NK-92 (cell line): ENCODE data around the gene ZER1.

Experiments used
- DNase-seq: peaks from one replicate; lab custom pipeline; 2025; ENCODE audit not compliant: unreplicated experiment; lab: John Stamatoyannopoulos, UW

ZER1 gene

GRCh38 chr9:128743421-128743820 lies 28.3 kb downstream of the ZER1 start:
- DNase-seq = no peak

DNA sequence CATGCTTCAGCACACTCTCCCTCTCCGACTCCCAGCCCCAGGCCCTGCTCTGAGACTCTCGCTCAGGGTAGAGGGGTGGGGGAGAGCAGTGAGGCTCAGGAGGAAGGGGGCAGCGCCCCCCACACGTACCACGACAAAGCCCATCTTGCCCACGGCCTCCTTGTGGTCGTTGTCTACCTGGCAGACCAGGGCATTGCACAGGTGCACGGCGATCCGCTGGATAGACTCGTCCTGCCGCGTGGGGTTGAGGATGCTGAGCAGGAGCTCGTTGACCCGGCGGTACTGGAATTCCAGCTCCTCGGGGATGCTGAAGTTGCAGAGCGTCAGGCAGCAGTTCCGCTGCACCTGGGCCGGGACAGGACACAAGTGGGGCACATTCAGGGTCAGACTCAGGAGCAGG lies 29.3 kb downstream of the ZER1 start:
- no peak for DNase-seq

DNA sequence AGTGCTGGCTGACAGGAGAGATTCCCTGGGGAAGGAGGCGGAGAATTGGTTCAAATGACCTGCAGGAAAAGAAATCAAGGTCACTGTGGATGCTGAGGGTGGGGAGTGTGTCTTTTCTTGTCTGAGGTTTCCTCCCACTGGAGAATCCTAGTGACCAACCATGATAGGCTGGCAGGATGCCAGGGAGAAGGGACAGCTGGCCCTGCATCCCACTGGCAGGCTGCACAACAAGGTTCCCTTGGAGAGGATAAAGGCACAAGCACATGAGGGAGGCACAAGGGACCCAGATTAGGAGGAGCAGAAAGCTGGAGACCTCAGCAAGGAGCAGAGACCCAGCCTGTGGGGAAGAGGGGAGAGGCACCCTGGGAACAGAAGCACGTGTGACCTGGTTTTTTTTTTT lies 36.4 kb downstream of the ZER1 start:
- DNase-seq = no peak

GRCh38 chr9:128733256-128733655 lies 38.5 kb downstream of the ZER1 start:
- DNase-seq = no peak

- DNase-seq = no peak
Observed at GRCh38 chr9:128732576-128732975, 39.2 kb downstream of the ZER1 start.

GRCh38 chr9:128731691-128732090 lies 40.0 kb downstream of the ZER1 start:
- no peak for DNase-seq

- no peak for DNase-seq
Observed at GRCh38 chr9:128731093-128731492, 40.6 kb downstream of the ZER1 start.

- no peak for DNase-seq
Observed at GRCh38 chr9:128729766-128730517, 41.8 kb downstream of the ZER1 start.

DNA sequence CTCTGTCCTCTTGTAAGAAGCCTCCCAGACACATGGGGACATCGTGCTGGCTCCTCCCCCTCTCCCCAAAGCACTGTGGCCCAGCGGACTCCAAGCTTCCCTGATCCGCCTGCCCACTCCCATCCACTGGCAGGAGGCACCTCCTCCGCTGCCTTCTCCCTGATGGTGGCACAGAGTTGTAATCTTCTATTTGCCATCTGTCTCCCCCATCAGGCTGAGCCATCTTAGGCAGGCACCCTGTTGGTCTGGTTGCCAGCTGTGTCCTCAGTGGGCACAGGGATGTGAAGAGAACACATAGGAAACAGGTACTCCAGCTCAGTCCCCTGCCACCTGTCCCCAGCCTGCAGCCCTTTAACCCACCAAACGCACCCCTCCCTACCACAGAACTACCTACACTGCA lies 42.4 kb downstream of the ZER1 start:
- no peak for DNase-seq

DNA sequence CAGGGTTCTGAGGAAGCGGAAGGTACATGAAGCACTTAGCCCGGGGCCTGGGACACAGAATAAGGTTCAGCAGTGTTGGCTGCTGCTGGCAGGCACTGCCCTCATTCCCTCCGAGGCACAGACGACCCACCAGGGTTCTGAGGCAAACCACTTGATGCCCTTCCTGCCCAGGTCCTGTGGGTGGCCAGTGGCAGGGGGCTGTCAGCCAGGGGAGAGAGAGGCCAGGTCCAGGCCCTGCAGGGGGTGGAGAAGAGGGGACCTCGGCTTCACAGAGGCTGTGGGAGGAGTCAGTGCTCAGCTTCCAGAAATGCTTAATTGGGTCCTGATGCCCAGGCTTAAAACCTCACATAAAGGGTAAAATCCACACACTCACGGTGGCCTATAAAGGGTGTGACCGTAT lies 43.4 kb downstream of the ZER1 start:
- DNase-seq = no peak

GRCh38 chr9:128727640-128728248 lies 44.0 kb downstream of the ZER1 start:
- no peak for DNase-seq

GRCh38 chr9:128724744-128725211 lies 46.9 kb downstream of the ZER1 start:
- no peak for DNase-seq

DNA sequence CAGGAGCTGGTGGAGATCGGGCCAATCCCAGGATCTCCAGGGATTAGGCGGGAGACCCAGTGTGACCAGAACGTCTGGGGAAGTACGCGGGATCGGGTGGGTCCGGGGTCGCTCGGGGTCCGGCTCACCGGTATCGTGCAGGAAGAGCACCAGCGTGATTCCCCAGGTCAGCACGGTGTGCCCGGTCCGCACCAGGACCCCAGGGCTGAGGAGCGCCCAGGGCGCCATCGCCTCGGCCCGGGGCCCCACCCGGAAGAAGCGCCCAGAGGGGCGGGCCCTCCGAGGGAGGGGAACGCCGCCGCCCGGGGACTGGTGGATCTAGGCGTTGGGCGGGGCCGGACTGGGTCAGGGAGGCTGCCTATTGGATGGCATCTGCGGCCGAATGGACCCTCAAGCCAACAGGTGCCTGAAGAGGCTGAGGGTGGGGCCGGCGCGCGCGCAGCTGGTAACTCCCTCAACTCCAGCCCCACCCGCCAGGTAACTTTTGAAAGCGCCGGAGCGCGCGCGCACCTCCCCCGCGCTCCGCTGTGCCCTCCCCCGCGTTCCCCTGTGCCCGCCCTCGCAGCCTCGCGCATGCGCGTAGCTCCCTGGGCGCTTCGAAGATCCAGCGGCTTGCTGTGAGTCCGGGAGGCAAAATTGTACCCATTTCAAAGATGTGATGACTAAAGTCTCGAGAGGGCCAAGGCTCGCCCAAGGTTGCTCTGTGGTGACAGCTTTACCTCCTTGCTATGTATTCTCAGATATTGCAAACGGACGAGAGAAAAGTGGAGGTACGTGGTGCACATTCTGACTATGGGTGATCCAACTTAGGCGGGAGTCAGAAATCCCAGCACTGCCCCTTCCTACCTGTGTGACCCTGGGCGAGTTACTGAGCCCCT lies 47.6 kb downstream of the ZER1 start, which contains the start of gene ZDHHC12:
Gene ZDHHC12, minus strand, starts transcription at position 262 of the 878 bp plus-strand sequence. Its CDS starts 34 bp downstream, at position 228.
- peak; percentile 94 for DNase-seq

DNA sequence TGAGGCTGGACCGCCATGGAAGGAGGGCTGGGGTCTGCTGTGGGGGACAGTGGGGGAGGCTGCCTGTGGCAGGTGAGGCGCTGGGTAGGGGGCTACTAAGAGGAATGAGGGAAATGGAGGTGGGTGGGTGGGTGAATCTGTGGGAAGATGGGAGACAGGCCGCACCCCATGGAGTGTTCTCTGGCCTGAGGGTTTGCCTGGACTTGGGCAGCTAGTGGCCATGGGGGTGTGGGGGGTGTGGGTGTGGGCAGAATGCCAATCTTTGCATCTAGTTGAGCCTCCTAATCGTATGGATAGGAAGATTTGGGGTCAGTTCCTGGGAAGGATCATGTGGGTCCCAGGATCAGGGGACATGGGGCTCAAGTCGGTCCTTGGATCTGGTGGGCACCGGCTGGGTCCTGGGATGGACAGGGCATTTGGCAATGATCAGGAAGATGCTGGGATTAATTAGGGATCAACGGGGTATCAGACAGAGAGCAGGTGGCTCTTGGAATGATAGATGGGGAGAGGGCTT lies 48.3 kb downstream of the ZER1 start:
- no peak for DNase-seq

DNA sequence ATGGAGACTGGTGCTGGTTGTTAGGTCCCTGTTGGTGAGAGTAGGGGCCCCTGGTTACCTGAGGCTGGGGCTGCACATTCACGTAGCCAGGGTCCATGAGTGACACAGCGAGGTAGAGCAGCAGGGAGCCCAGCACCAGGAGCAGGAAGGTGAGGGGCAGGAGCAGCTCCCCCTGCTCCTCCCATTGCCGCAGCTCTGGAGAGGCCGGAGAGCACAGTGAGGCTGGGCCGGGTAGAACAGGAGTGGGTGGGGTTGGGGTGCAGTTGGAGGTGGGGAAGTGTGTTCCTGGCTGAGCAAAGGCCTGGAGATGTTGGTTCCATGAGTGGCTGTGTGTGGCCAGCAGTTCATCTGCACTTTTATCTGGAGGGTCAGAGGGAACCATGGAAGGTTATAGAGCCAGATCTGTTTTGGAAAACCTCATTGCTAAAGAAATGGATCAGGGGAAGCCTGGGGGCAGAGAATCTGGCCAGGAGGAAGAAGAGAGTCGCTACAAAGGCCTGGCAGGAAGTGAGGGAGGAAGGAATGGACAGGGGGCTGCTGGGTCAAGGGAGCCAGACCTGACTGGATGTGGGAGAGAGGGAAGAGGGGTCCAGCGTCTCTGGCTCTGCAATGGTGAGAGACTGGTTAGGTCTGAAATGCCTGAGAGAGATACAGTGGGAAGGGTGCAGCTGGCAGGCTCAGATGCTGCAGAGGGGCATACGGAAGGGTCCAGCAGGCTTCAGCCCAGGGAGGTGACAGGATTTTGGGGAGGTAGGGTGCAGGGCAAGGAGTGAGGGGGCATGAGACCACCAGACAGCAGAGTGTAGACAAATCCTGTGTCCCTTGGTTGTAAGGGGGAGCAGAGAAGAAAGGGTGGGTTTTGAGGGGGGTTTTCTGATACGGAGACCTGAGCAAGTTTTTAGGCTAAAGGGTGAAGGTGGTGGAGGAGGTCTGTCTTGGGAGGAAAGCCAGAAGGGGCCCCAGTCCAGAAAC lies 49.1 kb downstream of the ZER1 start:
- no peak for DNase-seq

DNA sequence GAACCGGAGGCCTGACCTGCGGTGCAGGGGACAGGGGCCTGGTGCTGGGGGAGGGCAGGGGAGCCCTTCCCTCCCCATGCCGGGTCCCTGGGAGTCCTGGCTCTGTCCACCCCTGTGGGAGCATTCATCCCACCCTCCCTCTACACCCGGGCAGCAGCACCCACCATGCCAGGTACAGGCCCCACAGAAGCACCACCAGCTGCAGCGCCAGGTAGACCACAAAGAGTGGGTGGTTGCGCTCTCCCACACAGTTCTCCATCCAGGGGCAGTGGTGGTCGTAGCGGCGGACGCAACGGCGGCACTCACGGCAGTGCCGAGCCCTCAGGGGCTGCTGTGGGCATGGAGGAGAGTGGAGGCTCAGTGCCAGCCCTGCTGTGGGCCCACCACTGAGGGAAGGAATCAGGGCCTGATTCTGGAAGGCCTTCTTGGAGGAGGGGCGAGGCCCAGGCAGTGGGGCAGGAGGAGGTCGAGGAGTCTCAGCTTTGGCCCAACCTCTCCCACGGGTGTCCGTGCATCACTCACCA lies 50.2 kb downstream of the ZER1 start:
- no peak for DNase-seq

GRCh38 chr9:128720841-128721486 lies 50.8 kb downstream of the ZER1 start:
- DNase-seq = no peak

- no peak for DNase-seq
Observed at GRCh38 chr9:128719919-128720605, 51.7 kb downstream of the ZER1 start.

GRCh38 chr9:128718475-128718874 lies 53.3 kb downstream of the ZER1 start:
- DNase-seq = no peak
